Progenitor cell of endocrine pancreas (in vitro differentiated cells): Measurements from ENCODE around the gene NXPH4. TPM values are rescaled to one million over a fixed set of nuclear protein-coding genes. Genes with fewer than 3 reads are reported as not detected.

Experiments
- DNase-seq: peaks from one replicate; pipeline ENCODE4 v3.0.0; 2021; ENCODE audit warnings: low spot score; ENCODE audit not compliant: unreplicated experiment
- H3K27ac Mint-ChIP-seq: 2 replicates; pipeline ENCODE4 v1.8.0; 2021; ENCODE audit warnings: mild to moderate bottlenecking, moderate library complexity, mixed read lengths
- H3K27me3 Mint-ChIP-seq: 2 replicates; pipeline ENCODE4 v1.8.0; 2021; ENCODE audit warnings: mixed read lengths
- H3K36me3 Mint-ChIP-seq: 2 replicates; pipeline ENCODE4 v1.8.0; 2022; ENCODE audit warnings: mixed read lengths; ENCODE audit not compliant: insufficient read depth
- H3K4me1 Mint-ChIP-seq: 2 replicates; pipeline ENCODE4 v1.8.0; 2021; ENCODE audit warnings: low read depth, mixed read lengths
- H3K4me3 Mint-ChIP-seq: 2 replicates; pipeline ENCODE4 v1.8.0; 2021; ENCODE audit warnings: low read depth, mild to moderate bottlenecking, moderate library complexity, mixed read lengths
- H3K9me3 Mint-ChIP-seq: 2 replicates; pipeline ENCODE4 v1.8.0; 2021; ENCODE audit warnings: low read depth, mixed read lengths
- CTCF ChIP-seq: fragments of 200-600 bp; sonication (generic); IDR thresholded peaks from one replicate; pipeline ENCODE4 v1.5.0; 2021; ENCODE audit warnings: antibody characterized with exemption, mild to moderate bottlenecking; ENCODE audit not compliant: unreplicated experiment
- total RNA-seq: library from RNA; stranded (reverse); gene quantifications from 2 replicates; pipeline ENCODE4 v1.2.1, GENCODE V29; 2021

Gene NXPH4
- total RNA-seq, 1 donor from 2014 or later, result 2.0 TPM

DNA sequence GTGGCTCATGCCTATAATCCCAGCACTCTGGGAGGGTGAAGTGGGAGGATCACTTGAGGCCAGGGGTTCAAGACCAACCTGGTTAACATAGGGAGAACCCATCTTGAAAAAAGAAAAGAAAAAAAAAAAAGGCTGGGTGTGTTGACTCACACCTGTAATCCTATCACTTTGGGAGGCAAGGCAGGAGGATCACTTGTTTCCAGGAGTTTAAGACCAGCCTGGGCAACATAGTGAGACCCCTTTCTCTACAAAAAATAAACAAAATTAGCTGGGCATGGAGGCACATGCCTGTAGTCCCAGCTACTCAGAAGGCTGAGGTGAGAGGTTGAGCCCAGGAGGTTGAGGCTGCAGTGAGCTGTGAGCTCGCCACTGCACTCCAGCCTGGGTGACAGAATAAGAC lies 46.2 kb upstream of the NXPH4 start:
- H3K27ac Mint-ChIP-seq, result no peak overlapping the region
- no peaks in the 10 kb centered on the region for H3K4me1 Mint-ChIP-seq
- DNase-seq, result no peak
- TF ChIP-seq CTCF, result no peak
- peaks cover 22% of the 10 kb centered on the region for H3K36me3 Mint-ChIP-seq
- H3K9me3 Mint-ChIP-seq, result no peaks in the 10 kb centered on the region
- no peak overlapping the region for H3K4me3 Mint-ChIP-seq
- no peaks in the 10 kb centered on the region for H3K27me3 Mint-ChIP-seq

DNA sequence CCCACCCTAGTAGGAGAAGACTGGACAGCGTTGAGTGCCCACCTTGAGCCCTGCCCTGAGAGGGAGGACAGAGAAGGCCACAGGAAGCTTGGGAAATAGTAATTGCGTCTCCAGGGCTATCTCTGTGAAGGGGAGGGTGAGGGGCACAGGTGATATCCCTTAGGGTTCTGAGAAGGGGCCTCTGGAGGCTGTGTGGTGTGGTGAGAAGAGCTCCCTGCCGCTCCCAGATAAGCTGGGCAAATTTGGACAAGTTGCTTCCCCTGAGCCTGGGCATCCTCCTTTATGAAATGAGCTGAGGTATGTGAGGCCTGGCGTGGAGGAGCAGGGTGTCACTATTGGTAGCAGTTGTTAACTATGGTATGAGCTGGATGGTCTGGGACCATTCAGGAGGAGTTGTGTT lies 45.7 kb upstream of the NXPH4 start:
- no peak overlapping the region for H3K27ac Mint-ChIP-seq
- no peaks in the 10 kb centered on the region for H3K27me3 Mint-ChIP-seq
- no peaks in the 10 kb centered on the region for H3K9me3 Mint-ChIP-seq
- TF ChIP-seq CTCF, result no peak
- peaks cover 25% of the 10 kb centered on the region for H3K36me3 Mint-ChIP-seq
- no peak for DNase-seq
- no peaks in the 10 kb centered on the region for H3K4me1 Mint-ChIP-seq
- no peak overlapping the region for H3K4me3 Mint-ChIP-seq

GRCh38 chr12:57171668-57172067 lies 44.9 kb upstream of the NXPH4 start:
- H3K4me3 Mint-ChIP-seq, result no peak overlapping the region
- no peaks in the 10 kb centered on the region for H3K9me3 Mint-ChIP-seq
- no peak overlapping the region for H3K27ac Mint-ChIP-seq
- DNase-seq, result no peak
- no peak for TF ChIP-seq CTCF
- H3K36me3 Mint-ChIP-seq, result peaks cover 26% of the 10 kb centered on the region
- H3K27me3 Mint-ChIP-seq, result no peaks in the 10 kb centered on the region
- H3K4me1 Mint-ChIP-seq, result no peaks in the 10 kb centered on the region

- TF ChIP-seq CTCF, result peak; percentile 59
- H3K4me1 Mint-ChIP-seq, result no peaks in the 10 kb centered on the region
- H3K9me3 Mint-ChIP-seq, result no peaks in the 10 kb centered on the region
- peaks cover 25% of the 10 kb centered on the region for H3K36me3 Mint-ChIP-seq
- H3K4me3 Mint-ChIP-seq, result no peak overlapping the region
- DNase-seq, result no peak
- peak overlapping the region; percentile 26 for H3K27ac Mint-ChIP-seq
- H3K27me3 Mint-ChIP-seq, result no peaks in the 10 kb centered on the region
These were observed 43.5 kb upstream of the NXPH4 start for GRCh38 chr12:57173089-57173488.

GRCh38 chr12:57173683-57174082 lies 42.9 kb upstream of the NXPH4 start:
- H3K9me3 Mint-ChIP-seq, result no peaks in the 10 kb centered on the region
- no peaks in the 10 kb centered on the region for H3K27me3 Mint-ChIP-seq
- H3K4me1 Mint-ChIP-seq, result no peaks in the 10 kb centered on the region
- no peak overlapping the region for H3K27ac Mint-ChIP-seq
- TF ChIP-seq CTCF, result no peak
- DNase-seq, result no peak
- peaks cover 26% of the 10 kb centered on the region for H3K36me3 Mint-ChIP-seq
- no peak overlapping the region for H3K4me3 Mint-ChIP-seq
